Body of pancreas (tissue), 2 donors: ENCODE results near the gene SPP2. TPM values are rescaled to one million over a fixed set of nuclear protein-coding genes. Genes with fewer than 3 reads are reported as not detected.

Source experiments
- total RNA-seq, 2 donors: library from RNA; depleted of rRNA; stranded (reverse); fragments of >200 nt; gene quantifications; one replicate each; pipeline ENCODE4 v1.1.0, GENCODE V29; 2016

Gene SPP2
- total RNA-seq, 2 donors from 2014 or later = not detected

Other genes with a start within 250 kb of the SPP2 start
- 1 to 10 TPM in 1 of 2 donors, not detected in 1; 3.6 TPM for gene HJURP, start 196.2 kb upstream of the SPP2 start, total RNA-seq
- under 1 TPM in 1 of 2 donors, not detected in 1; 0.78 TPM for gene TRPM8, start 133.3 kb upstream of the SPP2 start, total RNA-seq